ENCODE data around the gene NEURL3. TPM values are rescaled to one million over a fixed set of nuclear protein-coding genes. Genes with fewer than 3 reads are reported as not detected.

NEURL3 gene
- total RNA-seq, 1 donor from 2014 or later: not detected

DNA sequence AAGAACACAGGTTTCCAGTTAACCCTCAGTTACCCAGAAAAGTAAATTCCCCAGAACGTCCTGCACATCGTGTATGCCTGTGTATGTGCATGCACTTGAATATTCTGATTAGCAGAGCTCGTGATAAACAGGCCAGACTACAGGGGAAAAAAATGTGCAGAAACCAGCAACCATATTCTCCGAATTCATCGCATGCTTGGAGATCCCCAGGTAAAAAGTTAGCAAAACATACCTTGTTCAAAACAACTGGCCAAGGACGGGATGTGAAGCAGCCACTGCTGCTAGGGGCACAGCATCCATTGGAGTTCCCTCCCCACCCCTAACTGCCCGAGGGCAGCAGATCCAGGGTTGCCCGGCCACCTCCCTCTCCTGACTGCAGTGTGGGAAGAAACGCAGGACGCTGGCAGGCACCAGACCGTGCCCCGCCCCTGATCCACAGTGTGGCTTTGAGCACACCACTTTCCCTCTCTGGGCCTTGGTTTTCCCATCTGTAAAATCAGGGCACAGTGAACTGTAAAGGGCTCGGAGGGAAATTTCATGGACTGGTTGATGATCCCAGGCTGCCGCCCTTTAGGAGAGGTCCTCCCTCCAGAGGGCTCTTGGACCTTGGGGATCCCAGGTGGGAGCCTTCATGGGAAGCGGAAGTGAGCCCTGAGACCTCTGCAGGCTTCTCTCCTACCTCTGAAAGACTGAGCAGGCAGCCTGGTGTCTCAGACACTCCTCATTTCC, 19.5 kb upstream of the NEURL3 start:
- no peak for DNase-seq (ENCODE audit: low spot score)
- TF ChIP-seq, protein P1, sequence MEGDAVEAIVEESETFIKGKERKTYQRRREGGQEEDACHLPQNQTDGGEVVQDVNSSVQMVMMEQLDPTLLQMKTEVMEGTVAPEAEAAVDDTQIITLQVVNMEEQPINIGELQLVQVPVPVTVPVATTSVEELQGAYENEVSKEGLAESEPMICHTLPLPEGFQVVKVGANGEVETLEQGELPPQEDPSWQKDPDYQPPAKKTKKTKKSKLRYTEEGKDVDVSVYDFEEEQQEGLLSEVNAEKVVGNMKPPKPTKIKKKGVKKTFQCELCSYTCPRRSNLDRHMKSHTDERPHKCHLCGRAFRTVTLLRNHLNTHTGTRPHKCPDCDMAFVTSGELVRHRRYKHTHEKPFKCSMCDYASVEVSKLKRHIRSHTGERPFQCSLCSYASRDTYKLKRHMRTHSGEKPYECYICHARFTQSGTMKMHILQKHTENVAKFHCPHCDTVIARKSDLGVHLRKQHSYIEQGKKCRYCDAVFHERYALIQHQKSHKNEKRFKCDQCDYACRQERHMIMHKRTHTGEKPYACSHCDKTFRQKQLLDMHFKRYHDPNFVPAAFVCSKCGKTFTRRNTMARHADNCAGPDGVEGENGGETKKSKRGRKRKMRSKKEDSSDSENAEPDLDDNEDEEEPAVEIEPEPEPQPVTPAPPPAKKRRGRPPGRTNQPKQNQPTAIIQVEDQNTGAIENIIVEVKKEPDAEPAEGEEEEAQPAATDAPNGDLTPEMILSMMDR (IDR thresholded peaks at IDR 0.05): no peak
- Mint-ChIP-seq H3K27ac (ENCODE audit: unreplicated experiment) (no peak overlapping the region), H3K9me3 (ENCODE audit: low read depth) (no peaks in the 10 kb centered on the region), H3K4me1 (ENCODE audit: low read depth) (peaks cover 21% of the 10 kb centered on the region), H3K36me3 (ENCODE audit: low read depth) (no peaks in the 10 kb centered on the region), H3K27me3 (ENCODE audit: low read depth) (peaks cover 14% of the 10 kb centered on the region), H3K4me3 (ENCODE audit: unreplicated experiment) (no peak overlapping the region)

DNA sequence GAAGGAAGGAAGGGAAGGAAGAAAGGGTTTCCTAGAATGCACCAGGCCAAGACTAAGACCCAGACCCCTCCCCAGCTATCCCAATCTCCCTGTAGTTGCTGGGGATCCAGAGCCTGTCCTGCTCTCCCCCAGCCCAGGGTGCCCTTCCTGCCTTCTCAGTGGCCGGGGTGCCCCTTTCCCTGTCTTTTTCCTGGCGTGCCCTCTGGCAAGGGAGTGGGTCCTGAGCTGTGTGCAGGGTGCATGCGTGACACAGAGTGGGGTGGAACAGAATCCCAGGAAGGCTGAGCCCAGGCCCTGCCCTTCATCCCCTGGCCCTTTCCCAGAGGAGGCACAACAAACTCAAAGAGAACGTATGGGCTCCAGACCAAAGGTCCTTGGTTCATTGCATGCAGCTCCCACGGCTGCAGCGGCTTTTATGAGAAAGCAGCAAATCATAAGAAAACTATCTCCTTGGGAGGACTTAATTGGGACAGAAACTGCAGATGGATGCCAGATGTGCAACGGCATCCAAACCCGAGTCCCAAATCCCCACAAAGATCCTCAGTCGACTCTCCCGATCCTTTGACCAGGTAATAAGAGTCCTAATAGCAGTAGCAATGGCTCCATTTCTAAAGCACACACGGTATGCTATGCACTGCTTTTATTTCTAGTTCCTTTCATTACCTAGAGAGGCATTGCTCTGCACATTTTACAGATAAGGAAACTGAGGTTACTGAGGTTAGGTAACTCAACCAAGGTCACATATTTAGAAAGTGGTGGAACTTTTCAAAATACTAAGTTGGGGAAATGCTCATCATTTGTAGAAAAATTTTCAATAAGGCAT, 18.7 kb upstream of the NEURL3 start:
- H3K4me1 Mint-ChIP-seq (ENCODE audit: low read depth): peaks cover 18% of the 10 kb centered on the region
- H3K27me3 Mint-ChIP-seq (ENCODE audit: low read depth): peaks cover 14% of the 10 kb centered on the region
- no peak overlapping the region for H3K4me3 Mint-ChIP-seq (ENCODE audit: unreplicated experiment)
- H3K36me3 Mint-ChIP-seq (ENCODE audit: low read depth): no peaks in the 10 kb centered on the region
- H3K27ac Mint-ChIP-seq (ENCODE audit: unreplicated experiment): no peak overlapping the region
- TF ChIP-seq, protein P1 (IDR thresholded peaks at IDR 0.05): no peak
- no peaks in the 10 kb centered on the region for H3K9me3 Mint-ChIP-seq (ENCODE audit: low read depth)
- no peak for DNase-seq (ENCODE audit: low spot score)

DNA sequence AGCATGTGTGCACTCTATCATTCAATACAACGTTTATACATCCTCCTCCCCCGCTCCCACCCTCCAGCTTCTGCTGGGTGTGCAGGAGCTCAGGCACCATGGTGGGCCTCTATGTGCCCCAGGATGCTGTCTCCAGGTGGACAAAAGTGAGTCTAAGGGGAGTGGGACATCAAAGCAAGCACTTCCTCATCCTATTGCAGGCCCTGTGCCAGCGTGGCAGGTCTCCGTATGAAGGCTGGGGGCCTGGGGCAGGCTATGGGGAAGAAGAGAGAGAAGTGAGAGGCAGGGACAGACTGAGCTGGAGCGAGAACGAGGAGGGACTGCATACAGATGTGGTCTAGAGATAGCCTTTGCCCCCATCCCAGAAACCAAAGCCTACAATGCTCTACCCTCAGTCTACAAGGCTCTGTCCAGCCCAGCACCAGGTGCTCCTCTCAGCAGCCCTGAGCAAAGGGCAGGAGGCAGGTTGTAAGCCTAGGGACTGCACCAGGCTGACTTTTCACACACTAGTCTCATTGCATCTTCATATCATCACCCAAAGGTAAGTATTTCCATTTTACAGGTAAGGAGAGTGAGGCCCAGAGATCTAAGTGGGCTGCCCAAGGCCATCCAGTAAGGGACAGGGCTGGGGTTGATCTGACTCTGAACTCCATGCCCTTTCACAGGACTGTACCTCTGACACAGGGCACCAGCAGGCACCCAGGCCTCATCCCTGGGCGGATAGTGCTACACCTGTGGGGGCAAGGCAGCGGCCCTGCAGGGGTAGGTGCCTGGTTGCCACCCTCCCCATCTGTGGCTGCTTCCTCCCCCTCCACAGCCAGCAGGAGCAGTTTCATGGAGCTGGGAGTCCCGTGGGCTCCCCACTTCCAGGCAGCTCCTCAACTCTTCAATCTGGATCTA, 17.4 kb upstream of the NEURL3 start:
- TF ChIP-seq, protein P1 (IDR thresholded peaks at IDR 0.05): no peak
- Mint-ChIP-seq H3K4me3 (ENCODE audit: unreplicated experiment) (no peak overlapping the region), H3K27ac (ENCODE audit: unreplicated experiment) (no peak overlapping the region), H3K27me3 (ENCODE audit: low read depth) (peaks cover 14% of the 10 kb centered on the region), H3K9me3 (ENCODE audit: low read depth) (peaks cover 2% of the 10 kb centered on the region), H3K4me1 (ENCODE audit: low read depth) (peaks cover 5% of the 10 kb centered on the region), H3K36me3 (ENCODE audit: low read depth) (no peaks in the 10 kb centered on the region)
- DNase-seq (ENCODE audit: low spot score): no peak

DNA sequence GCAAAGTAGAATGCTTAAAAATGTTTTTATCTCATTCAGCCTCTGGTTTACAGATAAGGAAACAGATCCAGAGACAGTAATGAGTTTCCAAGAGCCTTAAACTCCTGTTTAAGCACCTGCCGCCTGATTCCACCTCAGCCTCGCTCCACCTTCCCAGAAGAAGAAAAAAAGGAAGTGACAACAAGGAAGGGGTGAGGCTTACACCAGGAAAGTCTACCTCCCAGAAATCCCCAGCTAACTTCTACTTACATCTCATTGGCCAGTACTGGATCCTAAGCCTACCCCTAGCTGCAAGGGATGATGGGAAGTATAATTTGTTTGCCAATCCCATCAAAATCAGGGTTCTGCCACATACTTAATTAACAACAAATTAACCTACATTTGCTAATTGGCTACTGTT, 16.1 kb upstream of the NEURL3 start:
- Mint-ChIP-seq H3K36me3 (ENCODE audit: low read depth) (peaks cover 6% of the 10 kb centered on the region), H3K27me3 (ENCODE audit: low read depth) (peaks cover 8% of the 10 kb centered on the region), H3K4me1 (ENCODE audit: low read depth) (no peaks in the 10 kb centered on the region), H3K9me3 (ENCODE audit: low read depth) (peaks cover 11% of the 10 kb centered on the region), H3K27ac (ENCODE audit: unreplicated experiment) (no peak overlapping the region), H3K4me3 (ENCODE audit: unreplicated experiment) (no peak overlapping the region)
- no peak for DNase-seq (ENCODE audit: low spot score)
- TF ChIP-seq, protein P1 (IDR thresholded peaks at IDR 0.05): no peak

DNA sequence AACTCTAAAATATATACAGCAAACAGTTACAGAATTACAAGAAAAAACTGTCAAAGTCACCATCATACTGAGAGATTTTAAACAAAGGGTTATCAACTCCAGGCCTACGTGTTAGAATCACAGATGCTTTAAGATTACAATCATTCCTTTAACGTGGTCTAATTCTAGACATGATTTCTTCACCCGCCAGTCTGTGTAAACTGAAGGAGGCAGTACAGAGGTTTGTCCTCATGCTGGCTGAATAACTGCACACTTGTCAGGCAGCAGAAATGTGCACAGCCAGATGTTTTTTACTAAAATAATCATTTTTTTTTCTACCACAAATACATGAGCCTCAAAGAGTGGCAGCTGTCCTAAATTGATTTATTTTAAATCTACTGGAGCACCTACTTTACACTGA, 15.5 kb upstream of the NEURL3 start:
- Mint-ChIP-seq H3K27me3 (ENCODE audit: low read depth) (peaks cover 7% of the 10 kb centered on the region), H3K27ac (ENCODE audit: unreplicated experiment) (no peak overlapping the region), H3K4me3 (ENCODE audit: unreplicated experiment) (no peak overlapping the region), H3K36me3 (ENCODE audit: low read depth) (peaks cover 6% of the 10 kb centered on the region), H3K9me3 (ENCODE audit: low read depth) (peaks cover 11% of the 10 kb centered on the region), H3K4me1 (ENCODE audit: low read depth) (no peaks in the 10 kb centered on the region)
- no peak for DNase-seq (ENCODE audit: low spot score)
- TF ChIP-seq, protein P1 (IDR thresholded peaks at IDR 0.05): no peak

Measured in chondrocyte (in vitro differentiated cells).